22Rv1 (cell line): ENCODE results near the gene NEK4.

Source experiments
- CTCF ChIP-seq: fragments of 450-650 bp; IDR thresholded peaks from 2 replicates; pipeline ENCODE4 v1.5.1; 2017; ENCODE audit warnings: mild to moderate bottlenecking
- ZFX ChIP-seq: fragments of 450-650 bp; IDR thresholded peaks from 2 replicates; pipeline ENCODE4 v1.6.1; 2017; ENCODE audit warnings: antibody characterized with exemption, borderline replicate concordance

GRCh38 chr3:52816199-52816598 lies 45.5 kb upstream of the NEK4 start:
- TF ChIP-seq CTCF (no peak), ZFX (no peak)
